Left lung (tissue), 10 donors: ENCODE data around the gene SCOC. TPM values are rescaled to one million over a fixed set of nuclear protein-coding genes. Genes with fewer than 3 reads are reported as not detected.

ENCODE experiments used
- ATAC-seq: fragments of 200-7000 bp; cut with Tn5 transposase; one replicate; pipeline ENCODE4 v1.9.1; 2020; ENCODE audit warnings: moderate library complexity
- DNase-seq, 4 donors: peaks; one replicate each; pipeline ENCODE4 v3.0.0-alpha.2; 2013 to 2020
- H3K27ac ChIP-seq, 2 donors: fragments of 200-600 bp; sonication (generic) in 1 of 2; one replicate each; pipeline versions ENCODE4 v1.5.0 to v1.8.0; 2020 to 2021
- H3K27me3 ChIP-seq, 2 donors: fragments of 200-600 bp; sonication (generic) in 1 of 2; one replicate each; pipeline versions ENCODE4 v1.5.0 to v1.8.0; 2020 to 2021
- H3K36me3 ChIP-seq, 2 donors: fragments of 200-600 bp; sonication (generic) in 1 of 2; one replicate each; pipeline versions ENCODE4 v1.5.0 to v1.8.0; 2020 to 2021
- H3K4me1 ChIP-seq, 2 donors: fragments of 200-600 bp; one replicate each; pipeline ENCODE4 v1.8.0; 2021
- H3K4me3 ChIP-seq, 2 donors: fragments of 200-600 bp; sonication (generic) in 1 of 2; one replicate each; pipeline versions ENCODE4 v1.5.0 to v1.8.0; 2020 to 2021; ENCODE audit warnings: mild to moderate bottlenecking in 1 of 2
- H3K9me3 ChIP-seq, 2 donors: fragments of 200-600 bp; sonication (generic) in 1 of 2; one replicate each; pipeline versions ENCODE4 v1.5.0 to v1.8.0; 2020 to 2021
- intact Hi-C, 2 donors: fragments of 100-400 bp; cut with DNase I; formaldehyde crosslinking; loops; one replicate each; pipeline versions ENCODE4 v1.11.2 to v1.14.2; 2022
- polyA plus RNA-seq, 6 donors: library from polyadenylated mRNA; unstranded; fragments of 120-200 nt; gene quantifications; one replicate each; pipeline ENCODE4 v1.2.1, GENCODE V29; 2013; ENCODE audit not compliant: insufficient read length in 6 of 6
- total RNA-seq, 2 donors: library from RNA; stranded (reverse); fragmentation: NEBNext Ultra II Directional; extraction: Animal tissue kit (Norgen Biotek cat#: 25700); gene quantifications; one replicate each; pipeline ENCODE4 v1.2.1, GENCODE V29; 2021
- TF ChIP-seq, protein P1 (sequence below), 2 donors: fragments of 200-600 bp; sonication (generic) in 1 of 2; IDR thresholded peaks; one replicate each; pipeline versions ENCODE4 v1.5.0 to v1.8.0; 2021; ENCODE audit warnings: antibody characterized with exemption in 2 of 2
- donor health status: DM: no; HTN: yes; CAD: no.
- donor health status: DM: no; HTN: no; CAD: no.

The SCOC gene
- total and polyA plus RNA-seq, 8 donors = 43.9 to 91.5 (median 83.3) TPM

DNA sequence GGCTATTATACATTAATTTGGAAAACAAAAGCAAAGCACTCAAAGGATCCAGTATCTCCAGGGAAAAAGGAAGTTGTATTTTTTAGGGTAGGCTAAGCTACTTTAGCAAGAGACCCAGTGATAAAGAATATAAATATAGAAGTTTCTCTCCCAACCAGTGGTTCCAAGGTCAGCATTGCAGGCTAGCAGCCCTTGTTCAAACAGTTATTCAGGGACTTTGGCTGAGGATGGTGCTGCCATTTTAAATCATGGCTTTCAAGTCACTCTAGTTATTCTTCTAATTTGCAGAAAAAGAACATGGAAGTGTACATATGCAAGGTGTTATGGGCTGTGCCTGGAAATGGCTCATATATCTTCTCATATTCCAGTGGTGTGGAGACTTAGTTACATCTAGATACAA lies 9.3 kb downstream of the SCOC start:
- TF ChIP-seq, protein P1, sequence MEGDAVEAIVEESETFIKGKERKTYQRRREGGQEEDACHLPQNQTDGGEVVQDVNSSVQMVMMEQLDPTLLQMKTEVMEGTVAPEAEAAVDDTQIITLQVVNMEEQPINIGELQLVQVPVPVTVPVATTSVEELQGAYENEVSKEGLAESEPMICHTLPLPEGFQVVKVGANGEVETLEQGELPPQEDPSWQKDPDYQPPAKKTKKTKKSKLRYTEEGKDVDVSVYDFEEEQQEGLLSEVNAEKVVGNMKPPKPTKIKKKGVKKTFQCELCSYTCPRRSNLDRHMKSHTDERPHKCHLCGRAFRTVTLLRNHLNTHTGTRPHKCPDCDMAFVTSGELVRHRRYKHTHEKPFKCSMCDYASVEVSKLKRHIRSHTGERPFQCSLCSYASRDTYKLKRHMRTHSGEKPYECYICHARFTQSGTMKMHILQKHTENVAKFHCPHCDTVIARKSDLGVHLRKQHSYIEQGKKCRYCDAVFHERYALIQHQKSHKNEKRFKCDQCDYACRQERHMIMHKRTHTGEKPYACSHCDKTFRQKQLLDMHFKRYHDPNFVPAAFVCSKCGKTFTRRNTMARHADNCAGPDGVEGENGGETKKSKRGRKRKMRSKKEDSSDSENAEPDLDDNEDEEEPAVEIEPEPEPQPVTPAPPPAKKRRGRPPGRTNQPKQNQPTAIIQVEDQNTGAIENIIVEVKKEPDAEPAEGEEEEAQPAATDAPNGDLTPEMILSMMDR (IDR thresholded peaks at IDR 0.05) = no peak
- ATAC-seq (no peak), DNase-seq (no peak)
- H3K4me3 ChIP-seq = no peak overlapping the region
- no peak overlapping the region for H3K27ac ChIP-seq
- no peaks in the 10 kb centered on the region for H3K9me3 ChIP-seq
- no peaks in the 10 kb centered on the region for H3K4me1 ChIP-seq
- peaks cover 0 to 12% of the 10 kb centered on the region in 2 donors for H3K36me3 ChIP-seq
- intact Hi-C loops = no loop called here
- H3K27me3 ChIP-seq = no peaks in the 10 kb centered on the region

DNA sequence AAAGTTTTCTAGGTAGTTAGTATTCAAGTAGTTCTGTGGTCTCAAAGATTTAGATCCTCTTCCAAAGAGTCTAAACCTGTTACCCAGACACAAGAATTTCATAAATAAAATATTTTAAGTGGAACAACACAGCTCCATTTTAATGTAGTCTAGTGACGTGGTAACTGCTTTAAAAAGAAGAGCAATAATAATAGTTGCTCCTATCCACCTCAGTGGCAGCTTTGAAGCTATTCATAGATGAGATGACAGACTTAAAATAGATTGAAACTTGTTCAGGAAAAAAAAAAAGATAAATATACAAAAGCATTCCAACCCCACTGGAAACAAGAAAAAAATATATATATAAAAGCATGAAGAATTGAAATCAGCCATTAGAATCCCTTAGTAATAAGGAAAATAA lies 14.6 kb downstream of the SCOC start:
- intact Hi-C loops = no loop called here
- no peaks in the 10 kb centered on the region for H3K4me1 ChIP-seq
- TF ChIP-seq, protein P1 (IDR thresholded peaks at IDR 0.05) = no peak

DNA sequence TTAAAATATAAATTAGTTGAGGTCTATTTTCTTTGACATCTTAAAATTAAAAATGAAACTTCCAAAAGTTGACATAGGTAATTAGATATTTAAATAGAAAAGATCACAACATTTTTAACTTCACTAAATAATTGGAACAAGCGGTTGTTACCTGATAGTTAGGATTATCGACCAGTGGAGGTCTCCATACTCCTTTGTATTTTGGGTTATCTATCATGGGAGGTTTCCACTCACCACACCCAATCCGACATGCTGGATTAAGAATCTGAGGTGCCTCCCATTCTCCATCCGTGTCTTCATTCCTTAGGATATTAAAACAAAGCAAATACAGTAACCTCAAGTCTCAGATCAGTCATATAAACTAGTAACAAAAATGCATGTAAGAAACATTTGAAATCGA lies 22.2 kb downstream of the SCOC start:
- H3K9me3 ChIP-seq = no peaks in the 10 kb centered on the region
- no peak overlapping the region for H3K4me3 ChIP-seq
- no peaks in the 10 kb centered on the region for H3K4me1 ChIP-seq
- H3K27ac ChIP-seq = no peak overlapping the region
- DNase-seq (no peak), ATAC-seq (no peak)
- H3K36me3 ChIP-seq = no peaks in the 10 kb centered on the region
- TF ChIP-seq, protein P1 (IDR thresholded peaks at IDR 0.05) = no peak
- H3K27me3 ChIP-seq = no peaks in the 10 kb centered on the region
- intact Hi-C loops = no loop called here

More for the DNA sequence above, 14.6 kb downstream of the SCOC start:
- no peaks in the 10 kb centered on the region for H3K27me3 ChIP-seq
- H3K36me3 ChIP-seq = peaks cover 0 to 3% of the 10 kb centered on the region in 2 donors
- no peaks in the 10 kb centered on the region for H3K9me3 ChIP-seq
- ATAC-seq (no peak), DNase-seq (no peak)
- H3K27ac ChIP-seq = no peak overlapping the region
- no peak overlapping the region for H3K4me3 ChIP-seq

DNA sequence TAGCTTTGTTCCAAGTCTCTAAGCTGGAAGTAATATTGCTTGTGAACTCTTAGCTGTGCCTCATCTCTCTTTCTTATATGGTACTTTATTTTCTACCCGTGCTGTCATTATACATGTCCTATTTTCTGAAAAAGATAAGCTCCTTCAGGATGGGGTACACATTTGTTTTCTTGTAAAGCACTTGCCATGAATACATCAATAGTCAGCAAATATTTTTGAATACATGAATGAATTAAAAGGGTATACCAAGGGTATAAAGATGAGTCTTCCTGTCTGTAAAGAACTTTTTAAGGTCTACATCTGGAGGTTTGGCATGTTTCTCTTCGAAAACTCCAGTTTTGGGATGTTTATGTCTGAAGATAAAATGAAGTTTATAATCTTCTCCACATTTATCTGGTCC lies 26.7 kb downstream of the SCOC start:
- intact Hi-C loops = no loop called here
- no peaks in the 10 kb centered on the region for H3K27me3 ChIP-seq
- no peak for DNase-seq
- H3K27ac ChIP-seq = no peak overlapping the region
- H3K4me1 ChIP-seq = no peaks in the 10 kb centered on the region
- H3K9me3 ChIP-seq = no peaks in the 10 kb centered on the region
- TF ChIP-seq, protein P1 (IDR thresholded peaks at IDR 0.05) = no peak
- no peak overlapping the region for H3K4me3 ChIP-seq
- ATAC-seq = no peak
- H3K36me3 ChIP-seq = no peaks in the 10 kb centered on the region

DNA sequence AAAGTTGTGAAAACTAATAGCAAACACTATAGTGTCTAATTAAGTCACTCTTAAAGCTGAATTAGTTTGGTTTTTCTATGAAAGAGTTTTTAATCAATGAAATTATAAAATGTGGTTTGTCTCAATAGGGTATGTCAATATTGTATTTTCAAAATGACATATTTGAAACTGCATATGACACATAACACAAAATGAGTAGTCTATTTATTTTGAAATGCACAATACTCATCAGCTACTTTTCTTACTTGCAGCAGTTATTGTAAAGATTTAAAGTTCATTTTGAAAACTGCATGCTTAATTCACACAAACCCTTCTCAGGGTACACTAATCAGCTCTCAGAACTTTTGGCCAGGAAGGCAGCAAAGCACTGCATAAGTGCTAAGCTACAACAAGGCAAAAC lies 32.8 kb downstream of the SCOC start:
- Histone ChIP-seq H3K9me3 (no peaks in the 10 kb centered on the region), H3K27me3 (no peaks in the 10 kb centered on the region), H3K36me3 (no peaks in the 10 kb centered on the region), H3K4me1 (no peaks in the 10 kb centered on the region), H3K4me3 (no peak overlapping the region), H3K27ac (no peak overlapping the region)
- intact Hi-C loops = no loop called here
- no peak for DNase-seq
- ATAC-seq = no peak
- TF ChIP-seq, protein P1 (IDR thresholded peaks at IDR 0.05) = no peak
